PC-3 (cell line): Measurements from ENCODE around the gene NR4A3. TPM values are rescaled to one million over a fixed set of nuclear protein-coding genes. Genes with fewer than 3 reads are reported as not detected.

Experiments
- ATAC-seq: fragments of 200-7000 bp; cut with Tn5 transposase; 2 replicates; pipeline ENCODE4 v1.9.1; 2020; ENCODE audit warnings: mild to moderate bottlenecking, moderate library complexity
- BruUV-seq: library from RNA; stranded (reverse); fragments of 400-500 nt; replicated peaks from 2 replicates; lab custom pipeline; 2021; lab: Mats Ljungman, UMichigan
- CTCF ChIA-PET: fragments of 300-600 bp; sonication (Branson Sonifier 250); formaldehyde crosslinking; loops from one replicate; lab custom pipeline; 2022; ENCODE audit warnings: antibody characterized with exemption; lab: Charles Lee
- POLR2A ChIA-PET: fragments of 300-600 bp; sonication (Branson Sonifier 250); formaldehyde crosslinking; loops from one replicate; lab custom pipeline; 2022; ENCODE audit warnings: antibody characterized with exemption; ENCODE audit not compliant: unreplicated experiment; lab: Charles Lee
- DNase-seq: peaks from one replicate; pipeline ENCODE4 v3.0.0-alpha.2; 2015
- H2AFZ ChIP-seq: fragments of 300-600 bp; sonication (generic); 2 replicates; pipeline ENCODE4 v1.6.0; 2016; ENCODE audit warnings: antibody characterized with exemption, low read length
- H3F3A ChIP-seq: fragments of 300-600 bp; sonication (generic); one replicate; pipeline ENCODE4 v1.6.0; 2017; ENCODE audit warnings: antibody characterized with exemption, low read length, control low read depth, mild to moderate bottlenecking; ENCODE audit not compliant: unreplicated experiment
- H3K27ac ChIP-seq: fragments of 300-600 bp; sonication (generic); 2 replicates; pipeline ENCODE4 v1.5.1; 2016; ENCODE audit warnings: mild to moderate bottlenecking, low read length
- H3K27me3 ChIP-seq: fragments of 300-600 bp; sonication (generic); 2 replicates; pipeline ENCODE4 v1.6.1; 2016; ENCODE audit warnings: low read length, mixed read lengths
- H3K36me3 ChIP-seq: fragments of 300-600 bp; sonication (generic); 2 replicates; pipeline ENCODE4 v1.6.1; 2016; ENCODE audit warnings: low read depth, mixed run types, low read length, mixed read lengths
- H3K4me1 ChIP-seq: fragments of 300-600 bp; sonication (generic); 2 replicates; pipeline ENCODE4 v1.5.1; 2016; ENCODE audit warnings: low read length; ENCODE audit not compliant: insufficient read depth
- H3K4me2 ChIP-seq: fragments of 300-600 bp; sonication (generic); 2 replicates; pipeline ENCODE4 v1.6.0; 2016; ENCODE audit warnings: low read length
- H3K4me3 ChIP-seq: fragments of 300-600 bp; sonication (generic); 2 replicates; pipeline ENCODE4 v1.5.1; 2016; ENCODE audit warnings: mild to moderate bottlenecking, low read length, mixed read lengths
- H3K79me2 ChIP-seq: fragments of 300-600 bp; sonication (generic); 2 replicates; pipeline ENCODE4 v1.6.1; 2017; ENCODE audit warnings: low read length, mixed read lengths
- H3K9ac ChIP-seq: fragments of 300-600 bp; sonication (generic); 2 replicates; pipeline ENCODE4 v1.6.0; 2016; ENCODE audit warnings: mild to moderate bottlenecking, low read length
- H3K9me2 ChIP-seq: fragments of 300-600 bp; sonication (generic); replicated peaks from 2 replicates; pipeline ENCODE4 v1.6.1; 2016; ENCODE audit warnings: mixed run types, low read length, mixed read lengths
- H3K9me3 ChIP-seq: fragments of 300-600 bp; sonication (generic); 2 replicates; pipeline ENCODE4 v1.6.1; 2016; ENCODE audit warnings: low read length, mixed read lengths
- H4K20me1 ChIP-seq: fragments of 300-600 bp; sonication (generic); 2 replicates; pipeline ENCODE4 v1.6.1; 2016; ENCODE audit warnings: low read length, mixed read lengths
- EZH2 ChIP-seq: fragments of 300-600 bp; sonication (generic); IDR thresholded peaks from one replicate; pipeline ENCODE4 v1.6.1; 2017; ENCODE audit warnings: antibody characterized with exemption, mild to moderate bottlenecking, low read length; ENCODE audit not compliant: unreplicated experiment
- EZH2phosphoT487 ChIP-seq: fragments of 300-600 bp; sonication (generic); IDR thresholded peaks from 2 replicates; pipeline ENCODE4 v1.6.1; 2018; ENCODE audit warnings: mild to moderate bottlenecking, antibody characterized with exemption, low read length, borderline replicate concordance
- intact Hi-C: fragments of 100-400 bp; cut with micrococcal nuclease; formaldehyde crosslinking; loops from 2 replicates; pipeline ENCODE4 v1.9.0; 2023
- total RNA-seq: library from RNA; depleted of rRNA; stranded (reverse); fragments of >200 nt; gene quantifications from 2 replicates; pipeline ENCODE4 v1.2.3, GENCODE V29; 2014
- TF ChIP-seq, protein P1 (sequence below): fragments of 300-600 bp; sonication (generic); conservative IDR thresholded peaks from 2 replicates; pipeline ENCODE4 v1.5.1; 2017; ENCODE audit warnings: antibody characterized with exemption, low read depth, mild to moderate bottlenecking, low read length

The NR4A3 gene
- total RNA-seq, 1 experiment from 2014 or later = 0.77 TPM

DNA sequence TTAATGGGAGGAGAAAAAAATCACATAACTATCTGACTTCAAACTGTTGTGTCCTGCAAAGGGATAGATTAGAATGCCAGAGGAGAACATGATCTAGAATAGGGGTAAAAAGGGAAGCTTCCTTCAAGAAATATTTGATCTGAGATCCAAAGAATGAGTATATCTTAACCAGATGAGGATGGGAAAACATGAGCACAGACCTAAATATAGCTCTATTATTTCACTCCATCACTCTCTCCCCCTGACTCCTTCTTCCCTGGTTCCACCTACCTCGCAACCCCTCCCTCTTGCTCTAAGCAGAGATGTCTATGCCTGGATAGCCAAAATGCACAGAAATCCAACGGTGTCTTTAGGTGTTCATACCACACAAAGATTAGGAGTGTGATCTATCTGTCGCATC, 36.4 kb downstream of the NR4A3 start:
- Histone ChIP-seq H3K4me1 (no peaks in the 10 kb centered on the region), H2AFZ (no peak overlapping the region), H3K27me3 (no peaks in the 10 kb centered on the region), H3K9me2 (no peaks in the 10 kb centered on the region), H3K4me3 (no peak overlapping the region), H3K4me2 (no peak overlapping the region), H3K79me2 (no peaks in the 10 kb centered on the region), H4K20me1 (no peaks in the 10 kb centered on the region), H3K9me3 (no peaks in the 10 kb centered on the region), H3F3A (no peaks in the 10 kb centered on the region), H3K27ac (no peak overlapping the region), H3K9ac (no peak overlapping the region), H3K36me3 (no peaks in the 10 kb centered on the region)
- ATAC-seq = no peak
- POLR2A ChIA-PET = no interaction called here
- DNase-seq = no peak
- BruUV-seq = no TSS peak
- intact Hi-C loops = no loop called here
- CTCF ChIA-PET = no interaction called here
- TF ChIP-seq, protein P1, sequence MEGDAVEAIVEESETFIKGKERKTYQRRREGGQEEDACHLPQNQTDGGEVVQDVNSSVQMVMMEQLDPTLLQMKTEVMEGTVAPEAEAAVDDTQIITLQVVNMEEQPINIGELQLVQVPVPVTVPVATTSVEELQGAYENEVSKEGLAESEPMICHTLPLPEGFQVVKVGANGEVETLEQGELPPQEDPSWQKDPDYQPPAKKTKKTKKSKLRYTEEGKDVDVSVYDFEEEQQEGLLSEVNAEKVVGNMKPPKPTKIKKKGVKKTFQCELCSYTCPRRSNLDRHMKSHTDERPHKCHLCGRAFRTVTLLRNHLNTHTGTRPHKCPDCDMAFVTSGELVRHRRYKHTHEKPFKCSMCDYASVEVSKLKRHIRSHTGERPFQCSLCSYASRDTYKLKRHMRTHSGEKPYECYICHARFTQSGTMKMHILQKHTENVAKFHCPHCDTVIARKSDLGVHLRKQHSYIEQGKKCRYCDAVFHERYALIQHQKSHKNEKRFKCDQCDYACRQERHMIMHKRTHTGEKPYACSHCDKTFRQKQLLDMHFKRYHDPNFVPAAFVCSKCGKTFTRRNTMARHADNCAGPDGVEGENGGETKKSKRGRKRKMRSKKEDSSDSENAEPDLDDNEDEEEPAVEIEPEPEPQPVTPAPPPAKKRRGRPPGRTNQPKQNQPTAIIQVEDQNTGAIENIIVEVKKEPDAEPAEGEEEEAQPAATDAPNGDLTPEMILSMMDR = no peak
- no peak for TF ChIP-seq EZH2phosphoT487
- no peak for TF ChIP-seq EZH2

DNA sequence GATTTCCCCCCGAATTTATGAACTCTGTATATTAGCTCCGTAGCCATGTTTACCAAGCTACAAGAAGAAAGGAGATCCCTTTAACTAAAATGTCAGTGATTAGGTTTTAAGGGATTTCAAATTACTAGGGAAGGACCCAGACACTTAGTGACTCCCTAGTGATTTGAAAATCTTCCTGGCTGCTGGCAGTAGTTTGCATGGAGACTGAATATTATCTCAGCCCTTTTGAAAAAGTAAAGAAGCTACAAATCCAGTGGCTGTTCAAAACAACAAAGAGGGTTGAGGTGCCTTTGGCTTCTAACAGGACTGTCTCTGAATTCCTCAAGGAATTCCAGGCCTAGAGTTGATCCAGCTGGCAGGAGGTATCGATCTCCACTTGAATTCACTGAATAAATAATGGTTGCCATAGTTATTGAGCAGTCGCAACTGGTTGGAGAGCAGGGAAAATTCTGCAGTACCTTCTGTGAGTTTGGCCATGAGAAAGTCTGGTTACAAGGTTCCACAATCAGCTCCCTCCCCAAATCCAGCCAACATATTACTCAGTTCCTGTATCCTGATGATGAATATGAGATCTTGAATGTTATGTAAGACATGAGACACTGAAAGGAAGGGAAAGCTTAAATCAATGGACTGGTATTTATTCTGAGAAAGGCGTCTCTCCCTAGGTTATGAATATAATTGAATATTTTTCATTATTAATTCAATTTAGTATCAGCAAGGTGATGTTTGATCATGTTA, 37.7 kb downstream of the NR4A3 start:
- DNase-seq (peak; percentile 15), ATAC-seq (no peak)
- Histone ChIP-seq H3K27me3 (no peaks in the 10 kb centered on the region), H3K79me2 (no peaks in the 10 kb centered on the region), H3K36me3 (no peaks in the 10 kb centered on the region), H4K20me1 (no peaks in the 10 kb centered on the region), H3F3A (no peaks in the 10 kb centered on the region), H3K9me2 (no peaks in the 10 kb centered on the region), H2AFZ (no peak overlapping the region), H3K4me1 (no peaks in the 10 kb centered on the region), H3K4me3 (no peak overlapping the region), H3K4me2 (no peak overlapping the region), H3K27ac (no peak overlapping the region), H3K9ac (no peak overlapping the region), H3K9me3 (no peaks in the 10 kb centered on the region)
- ChIA-PET CTCF (no interaction called here), POLR2A (no interaction called here)
- no TSS peak for BruUV-seq
- TF ChIP-seq EZH2phosphoT487 = no peak
- TF ChIP-seq EZH2 = no peak
- TF ChIP-seq, protein P1 = no peak
- intact Hi-C loops = no loop called here

DNA sequence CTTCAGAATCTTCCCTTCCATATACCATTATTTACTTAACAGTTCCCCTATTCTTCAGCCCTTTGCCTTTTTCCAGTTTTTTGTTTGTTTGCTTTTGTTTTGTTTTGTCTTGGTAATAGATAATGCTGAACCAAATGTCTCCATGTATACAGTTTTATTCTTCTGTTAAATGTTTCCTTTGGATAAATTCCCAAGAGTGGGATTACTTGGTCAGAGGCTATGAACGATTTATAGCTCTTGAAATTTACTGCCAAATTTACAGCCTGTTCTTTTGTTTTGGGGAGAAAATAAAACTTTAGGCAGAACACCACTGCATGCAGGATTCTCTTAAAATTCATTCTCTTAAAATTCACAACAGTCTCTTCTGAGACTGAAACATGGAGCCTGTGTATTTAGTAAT, 38.6 kb downstream of the NR4A3 start:
- Histone ChIP-seq H3K4me1 (no peaks in the 10 kb centered on the region), H3K4me2 (no peak overlapping the region), H3K27ac (no peak overlapping the region), H3K9me3 (no peaks in the 10 kb centered on the region), H3K36me3 (no peaks in the 10 kb centered on the region), H4K20me1 (no peaks in the 10 kb centered on the region), H3K9ac (no peak overlapping the region), H3F3A (no peaks in the 10 kb centered on the region), H3K4me3 (no peak overlapping the region), H3K27me3 (no peaks in the 10 kb centered on the region), H3K9me2 (no peaks in the 10 kb centered on the region), H3K79me2 (no peaks in the 10 kb centered on the region), H2AFZ (no peak overlapping the region)
- no TSS peak for BruUV-seq
- TF ChIP-seq EZH2 = no peak
- TF ChIP-seq, protein P1 = no peak
- TF ChIP-seq EZH2phosphoT487 = no peak
- DNase-seq (no peak), ATAC-seq (no peak)
- ChIA-PET CTCF (no interaction called here), POLR2A (no interaction called here)
- intact Hi-C loops = no loop called here
